ENCODE measurements around the gene SERPINA10. TPM values are rescaled to one million over a fixed set of nuclear protein-coding genes. Genes with fewer than 3 reads are reported as not detected.
A peak's percentile ranks its signal among the peaks of the same experiment; 100 is the strongest.

Gene SERPINA10
- total and polyA plus RNA-seq, 2 of the 13 experiments (the other 11 are each of a cell fraction or from before 2014, with no cell fraction given), result 20.1 to 20.2 TPM

GRCh38 chr14:94342334-94342934 is 49.4 kb upstream of the SERPINA10 start:
- Histone ChIP-seq H3K27ac (ENCODE audit: extremely low read length, insufficient read depth, low read length) (no peak overlapping the region), H3K4me3 (replicated peaks in 1 of 3; ENCODE audit: insufficient read depth in 1 of 3, low read depth in 2 of 3, low read length in 3 of 3) (no peak overlapping the region), H3K79me2 (ENCODE audit: insufficient read depth, low read length) (no peaks in the 10 kb centered on the region), H3K9me3 (ENCODE audit: low read length) (no peaks in the 10 kb centered on the region), H3K9ac (ENCODE audit: insufficient read depth, low read depth, low read length) (no peak overlapping the region), H4K20me1 (ENCODE audit: insufficient read depth, low read length) (no peaks in the 10 kb centered on the region), H3K36me3 (replicated peaks in 1 of 2; ENCODE audit: control insufficient read depth in 1 of 2, insufficient read depth in 2 of 2, low read length in 2 of 2) (no peaks in the 10 kb centered on the region), H3K4me2 (ENCODE audit: low read depth, low read length) (peak overlapping the region; percentile 13; the same call in 1 of the 2 replicates), H3K27me3 (ENCODE audit: control insufficient read depth in 1 of 2, insufficient read depth in 2 of 2, low read length in 2 of 2) (no peaks in the 10 kb centered on the region; a peak in 1 of 5 replicates), H3K4me1 (ENCODE audit: insufficient read depth, low read length) (peaks cover 96% of the 10 kb centered on the region), H2AFZ (ENCODE audit: low read length) (no peak overlapping the region)
- ChIA-PET POLR2A (interaction anchor here (0.7 to 3.3 kb wide), 11 partner anchors 8 to 54 kb away, joined by 3 to 13 read pairs (median 3); partner anchors contain the start of genes SERPINA1, SERPINA10 and SERPINA6), CTCF (ENCODE audit: low intra/inter-chr PET ratio, low total read pairs) (no interaction called here)
- in situ Hi-C loops (cut with HindIII; ENCODE audit: extremely low pct_ligation_motif_present, low pct_unique_long_range_greater_than_20kb) (no loop called here), intact Hi-C loops (cut with micrococcal nuclease; ENCODE audit: unreplicated experiment) (no loop called here)
- BruUV-seq (replicated peaks), result no TSS peak
- DNase-seq (ENCODE audit: low spot score) (peak; percentile 82), ATAC-seq (peak; percentile 25; the same call in 2 of the 3 replicates), FAIRE-seq (no peak)
- 50% methylated on average over 2 of the region's 2 CpGs for WGBS (ENCODE audit: low lambda C conversion rate)
- TF ChIP-seq MED13 (CRISPR knock-in tag; IDR thresholded peaks at IDR 0.05) (no peak), TSC22D2 (CRISPR knock-in tag; IDR thresholded peaks at IDR 0.05; ENCODE audit: borderline replicate concordance) (no peak), ARID5B (CRISPR knock-in tag; IDR thresholded peaks at IDR 0.05) (peak; percentile 56), SAFB2 (CRISPR knock-in tag; IDR thresholded peaks at IDR 0.05; ENCODE audit: borderline replicate concordance, low read depth) (no peak), ZNF569 (CRISPR knock-in tag; IDR thresholded peaks at IDR 0.05; ENCODE audit: borderline replicate concordance) (no peak), ZEB1 (IDR thresholded peaks at IDR 0.05; ENCODE audit: insufficient replicate concordance, low read depth) (no peak), KDM4B (CRISPR knock-in tag; IDR thresholded peaks at IDR 0.05) (no peak), ZNF691 (CRISPR knock-in tag; IDR thresholded peaks at IDR 0.05; ENCODE audit: borderline replicate concordance, low read depth) (no peak), ZNF629 (CRISPR knock-in tag; conservative IDR thresholded peaks at IDR 0.05) (no peak), ZNF652 (CRISPR knock-in tag; IDR thresholded peaks at IDR 0.05; ENCODE audit: borderline replicate concordance, low read depth) (0 out of 2 replicates have a peak, but pooled peaks have one; percentile 31), SOX6 (IDR thresholded peaks at IDR 0.05) (no peak), SOX6 (CRISPR knock-in tag; IDR thresholded peaks at IDR 0.05) (no peak), MAF1 (CRISPR knock-in tag; IDR thresholded peaks at IDR 0.05; ENCODE audit: borderline replicate concordance) (no peak), ZNF24 (IDR thresholded peaks at IDR 0.05) (no peak), CEBPG (CRISPR knock-in tag; IDR thresholded peaks at IDR 0.05) (0 out of 2 replicates have a peak, but pooled peaks have one; percentile 3), IKZF4 (CRISPR knock-in tag; IDR thresholded peaks at IDR 0.05; ENCODE audit: borderline replicate concordance, low read depth, not compliant biosample characterization) (no peak), ATF3 (CRISPR knock-in tag; IDR thresholded peaks at IDR 0.05) (peak; percentile 18; the same call in 1 of the 2 replicates), MAFF (IDR thresholded peaks at IDR 0.05; ENCODE audit: low read depth, low read length) (peak; percentile 69), SNAPC5 (CRISPR knock-in tag; IDR thresholded peaks at IDR 0.05; ENCODE audit: borderline replicate concordance) (no peak)

Data from HepG2 (cell line).